GM18511 (cell line): Measurements from ENCODE around the gene CDC25A.

ENCODE experiments used
- ATAC-seq: cut with Tn5 transposase; IDR thresholded peaks from one replicate; pipeline ENCODE4 v1.9.1; 2021; ENCODE audit warnings: mild to moderate bottlenecking, moderate library complexity; ENCODE audit not compliant: unreplicated experiment

CDC25A gene

DNA sequence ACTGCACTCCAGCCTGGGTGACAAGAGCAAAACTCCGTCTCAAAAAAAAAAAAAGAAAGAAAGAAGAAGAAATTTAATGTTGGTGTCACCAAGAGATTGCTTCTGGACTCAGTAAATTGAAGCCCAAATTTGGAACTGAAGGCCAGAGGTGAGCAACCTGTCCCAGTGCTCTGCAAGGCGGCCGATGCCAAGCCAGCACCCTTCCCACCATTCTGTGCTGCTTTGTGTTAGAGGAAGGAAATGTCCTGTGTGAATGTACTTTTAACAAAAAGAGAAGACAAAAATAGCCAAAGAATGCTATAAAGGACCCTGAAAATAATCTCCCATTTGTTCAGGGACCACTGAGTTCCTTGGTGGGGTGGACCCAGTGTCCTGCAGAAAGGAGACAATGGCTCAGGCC, 44.6 kb downstream of the CDC25A start:
- no peak for ATAC-seq

DNA sequence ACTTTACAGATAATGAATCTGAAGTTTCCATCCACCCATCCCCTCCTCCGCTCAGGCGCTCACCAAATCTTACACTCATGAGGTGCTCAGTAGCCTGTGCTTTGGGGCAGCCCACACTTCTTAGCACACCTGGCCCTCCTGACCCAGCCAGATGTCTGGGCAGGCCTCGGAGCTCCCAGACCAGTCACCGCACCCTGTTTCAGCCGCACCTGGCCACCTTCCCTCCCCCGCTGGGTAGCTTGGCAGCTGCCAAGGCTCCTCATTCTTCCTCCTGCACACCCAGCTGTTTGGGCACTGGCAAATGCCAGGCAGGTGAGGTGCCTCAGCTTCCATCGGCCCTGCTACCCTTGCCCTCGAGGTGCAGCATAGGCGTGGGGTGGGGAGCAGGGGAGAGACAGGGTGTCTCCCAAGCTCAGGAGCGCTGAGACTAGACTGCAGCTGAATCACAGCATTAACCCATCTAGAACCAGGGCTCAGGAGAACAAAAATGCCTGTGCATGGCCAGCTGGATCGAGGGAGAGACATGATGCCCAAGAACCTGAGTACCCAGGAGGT, 45.8 kb downstream of the CDC25A start:
- ATAC-seq = no peak

- ATAC-seq = no peak
These were observed 46.5 kb downstream of the CDC25A start for GRCh38 chr3:48141604-48142137.

- no peak for ATAC-seq
These were observed 47.1 kb downstream of the CDC25A start for GRCh38 chr3:48140936-48141603.

DNA sequence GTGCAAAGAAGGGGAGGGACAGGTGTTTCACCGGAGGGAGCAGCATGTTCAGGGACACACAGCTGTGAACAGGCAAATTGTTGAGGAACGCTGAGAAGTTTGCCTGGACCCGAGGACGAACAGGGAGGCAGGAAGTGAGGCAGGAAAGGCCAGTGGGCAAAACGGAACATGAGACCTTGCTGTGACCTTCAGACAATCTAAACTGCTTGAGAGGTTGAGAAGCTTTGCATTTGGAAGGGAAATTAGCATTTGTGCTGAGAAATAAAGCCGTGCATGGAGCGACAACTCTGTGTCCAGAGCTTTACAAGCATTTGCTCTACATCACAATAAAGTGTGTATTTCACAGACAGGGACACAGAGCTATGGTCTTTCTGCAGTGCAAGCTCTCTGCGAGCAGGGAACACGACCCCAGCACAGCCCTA, 47.9 kb downstream of the CDC25A start:
- ATAC-seq = no peak

GRCh38 chr3:48137425-48137999, 50.7 kb downstream of the CDC25A start:
- no peak for ATAC-seq

GRCh38 chr3:48135552-48136495, 52.4 kb downstream of the CDC25A start:
- ATAC-seq = no peak

- no peak for ATAC-seq
These were observed 57.8 kb downstream of the CDC25A start for GRCh38 chr3:48130321-48130904.

GRCh38 chr3:48129921-48130320, 58.3 kb downstream of the CDC25A start:
- ATAC-seq = no peak

- ATAC-seq = no peak
These were observed 59.4 kb downstream of the CDC25A start for GRCh38 chr3:48128774-48129173.

DNA sequence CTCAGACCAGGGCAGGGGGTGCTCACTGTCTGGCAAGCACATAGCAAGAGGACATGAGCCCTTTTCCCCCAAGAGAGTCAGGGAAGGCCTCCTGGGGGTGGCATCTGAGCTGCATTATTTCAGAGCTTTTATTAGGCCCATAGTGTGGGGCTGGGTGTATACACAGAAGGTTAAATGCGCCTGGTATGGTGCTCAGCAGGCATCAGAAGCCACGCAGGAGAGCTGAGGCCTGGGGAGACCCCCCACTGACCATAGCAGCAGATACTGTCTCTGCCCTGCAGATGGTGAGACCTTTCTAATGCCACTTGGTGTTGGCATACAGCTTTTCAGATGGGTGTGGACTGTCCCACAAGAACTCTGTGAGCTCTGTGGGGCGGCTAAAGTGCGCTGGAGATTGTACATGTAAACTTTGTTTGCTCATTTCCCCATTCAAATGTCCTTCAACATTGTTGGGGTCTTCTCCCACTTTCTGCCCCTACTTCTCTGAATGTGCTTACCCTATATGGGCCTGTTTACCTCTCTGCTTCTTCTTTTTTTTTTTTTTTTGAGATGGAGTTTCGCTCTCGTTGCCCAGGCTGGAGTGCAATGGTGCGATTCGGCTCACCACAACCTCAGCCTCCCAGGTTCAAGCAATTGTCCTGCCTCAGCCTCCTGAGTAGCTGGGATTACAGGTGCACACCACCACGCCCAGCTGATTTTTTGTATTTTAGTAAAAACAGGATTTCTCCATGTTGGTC, 62.2 kb downstream of the CDC25A start:
- ATAC-seq = no peak

DNA sequence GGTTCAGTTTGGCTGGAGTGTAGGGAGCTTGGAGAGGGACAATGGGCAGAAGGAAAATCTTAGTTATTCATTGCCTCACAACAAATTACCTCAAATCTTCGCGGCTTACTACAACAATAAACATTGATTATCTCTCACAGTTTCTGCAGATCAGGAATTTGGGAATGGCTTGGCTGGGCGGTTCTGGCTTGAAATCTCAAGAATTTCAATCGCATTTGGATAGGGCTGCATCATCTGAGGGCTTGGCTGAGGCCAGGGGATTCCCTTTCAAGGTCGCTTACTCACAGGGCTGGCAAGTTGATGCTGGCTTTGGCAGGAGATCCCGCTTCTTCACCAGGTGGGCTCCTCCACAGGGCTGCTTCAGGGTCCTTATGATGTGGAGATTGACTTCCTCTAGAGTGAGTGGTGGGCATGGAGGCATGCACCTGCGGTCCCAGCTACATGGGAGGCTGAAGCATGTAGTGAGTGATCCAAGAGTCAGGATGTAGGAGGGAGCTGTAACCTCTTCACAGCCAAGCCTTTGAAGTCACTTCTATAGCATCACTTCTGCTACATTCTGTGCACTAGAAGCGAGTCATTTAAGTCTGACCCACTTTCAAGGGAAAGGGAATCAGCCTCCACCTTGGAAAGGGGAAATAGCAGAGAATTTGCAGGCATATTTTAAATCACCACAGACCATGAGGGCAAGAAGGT, 63.1 kb downstream of the CDC25A start:
- no peak for ATAC-seq

GRCh38 chr3:48123346-48123745, 64.9 kb downstream of the CDC25A start:
- no peak for ATAC-seq

DNA sequence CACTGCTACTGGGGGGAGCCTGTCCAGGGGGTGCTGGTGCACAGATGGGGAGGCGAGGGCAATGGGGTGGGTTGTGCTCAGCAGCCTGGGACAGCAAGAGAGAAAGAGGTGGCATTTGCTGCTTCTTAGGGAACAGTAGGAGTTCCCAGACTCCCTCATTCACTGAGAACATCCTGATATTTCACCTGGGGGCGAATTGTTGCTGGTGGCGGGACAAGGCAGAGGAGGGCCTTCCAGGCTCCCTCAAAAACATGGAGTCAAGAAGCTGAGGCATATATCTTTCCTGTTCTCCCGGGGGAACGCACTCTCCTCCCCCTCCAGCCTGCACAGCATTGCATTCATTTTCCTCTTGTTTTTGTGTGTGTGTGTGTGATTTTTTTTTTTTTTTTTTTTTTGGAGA, 65.7 kb downstream of the CDC25A start:
- ATAC-seq = no peak

- no peak for ATAC-seq
These were observed 68.0 kb downstream of the CDC25A start for GRCh38 chr3:48120223-48120622.

DNA sequence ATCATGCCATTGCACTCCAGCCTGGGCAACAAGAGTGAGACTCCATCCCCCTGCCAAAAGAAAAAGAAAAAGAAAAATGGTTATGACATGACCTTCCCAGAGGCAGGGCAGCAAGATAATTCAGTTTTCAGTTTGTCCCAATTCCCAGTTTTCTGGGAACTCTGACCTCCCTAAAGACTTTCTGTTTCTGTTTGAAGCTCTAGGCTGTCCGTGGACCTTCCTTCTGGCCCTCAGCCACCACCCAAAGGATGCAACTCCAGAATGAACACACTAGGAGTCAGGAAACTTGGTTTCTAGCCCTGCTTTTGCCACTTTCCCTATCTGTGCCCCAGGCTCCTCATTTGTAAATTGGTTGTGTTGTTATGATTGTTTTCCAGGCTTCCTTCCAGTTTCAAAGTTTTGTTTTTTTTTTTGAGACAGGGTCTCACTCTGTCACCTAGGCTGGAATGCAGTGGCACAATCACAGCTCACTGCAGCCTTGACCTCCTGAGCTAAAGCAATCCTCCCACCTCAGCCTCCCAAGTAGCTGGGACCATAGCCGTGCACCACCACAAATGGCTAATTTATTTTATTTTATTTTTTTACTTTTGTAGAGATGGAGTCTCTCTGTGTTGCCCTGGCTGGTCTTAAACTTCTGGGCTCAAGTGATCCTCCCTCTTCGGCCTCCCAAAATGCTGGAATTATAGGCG, 68.6 kb downstream of the CDC25A start:
- ATAC-seq = no peak

GRCh38 chr3:48118928-48119327, 69.3 kb downstream of the CDC25A start:
- no peak for ATAC-seq

GRCh38 chr3:48118322-48118721, 69.9 kb downstream of the CDC25A start:
- no peak for ATAC-seq

- no peak for ATAC-seq
These were observed 75.4 kb downstream of the CDC25A start for GRCh38 chr3:48112813-48113212.
